GM21390 (cell line): Measurements from ENCODE around the gene P2RY12.
A peak's percentile ranks its signal among the peaks of the same experiment; 100 is the strongest.

Source experiments
- ATAC-seq: cut with Tn5 transposase; IDR thresholded peaks from one replicate; pipeline ENCODE4 v1.9.1; 2021; ENCODE audit not compliant: unreplicated experiment

P2RY12 gene

DNA sequence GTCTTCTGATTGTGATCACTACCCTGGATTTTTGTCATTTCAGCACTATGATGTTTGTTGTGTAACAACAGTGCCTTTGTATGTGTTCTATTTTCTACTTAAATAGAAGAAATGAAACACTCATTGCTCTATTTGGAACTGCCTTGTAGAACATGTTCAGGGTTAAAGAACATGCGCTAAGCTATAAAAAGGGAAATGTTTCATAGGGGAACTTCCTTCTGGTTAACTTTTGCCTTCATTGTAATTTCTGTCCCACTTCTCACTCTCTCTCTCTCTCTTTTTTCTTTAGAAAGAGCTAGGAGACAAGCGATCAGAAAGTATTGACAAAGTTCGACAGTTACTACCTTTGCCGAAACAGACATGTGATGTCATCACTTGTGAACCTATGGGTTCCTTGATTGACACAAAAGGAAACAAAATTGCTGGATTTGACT, at the start of gene P2RY12:
Gene P2RY12 (minus strand): TSS at position 13 of the 434 bp plus-strand sequence. CDS start 45,908 bp downstream, outside the sequence.
- ATAC-seq, result peak; percentile 41

DNA sequence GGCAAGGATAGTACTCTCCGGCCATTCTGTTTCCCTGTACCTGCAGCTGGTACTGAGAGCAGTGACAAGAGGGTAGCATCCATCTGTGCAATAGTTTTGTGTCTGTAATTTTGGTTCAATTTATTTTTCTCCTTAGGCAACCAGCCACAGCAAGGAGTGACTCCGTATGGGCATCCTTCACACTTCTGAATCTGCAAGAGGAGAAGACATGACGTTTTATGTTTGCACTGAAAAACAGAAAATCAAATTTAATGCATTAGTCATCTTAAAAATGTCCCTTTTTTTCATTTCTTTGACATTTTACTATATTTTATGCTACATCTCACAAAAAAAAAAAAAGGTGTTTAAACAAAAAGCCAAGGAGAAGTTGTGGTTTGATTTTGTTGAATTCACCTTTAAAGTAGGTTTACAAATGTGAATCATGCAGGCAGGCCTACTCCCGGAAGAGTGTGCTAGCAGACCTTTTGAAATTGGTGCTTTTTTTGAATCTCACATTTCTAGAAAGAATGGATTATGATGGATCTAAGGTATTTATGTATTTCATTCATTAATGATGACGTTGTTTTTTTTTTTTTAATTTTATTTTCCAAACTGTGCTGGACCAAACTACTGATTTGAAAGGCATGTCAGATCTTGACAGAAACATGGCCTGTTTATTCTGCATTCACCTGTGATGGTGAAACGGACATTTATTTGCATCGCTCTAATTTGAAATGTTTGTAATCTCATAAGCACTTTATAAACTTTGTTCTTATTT, 48.2 kb upstream of the P2RY12 start:
- no peak for ATAC-seq

DNA sequence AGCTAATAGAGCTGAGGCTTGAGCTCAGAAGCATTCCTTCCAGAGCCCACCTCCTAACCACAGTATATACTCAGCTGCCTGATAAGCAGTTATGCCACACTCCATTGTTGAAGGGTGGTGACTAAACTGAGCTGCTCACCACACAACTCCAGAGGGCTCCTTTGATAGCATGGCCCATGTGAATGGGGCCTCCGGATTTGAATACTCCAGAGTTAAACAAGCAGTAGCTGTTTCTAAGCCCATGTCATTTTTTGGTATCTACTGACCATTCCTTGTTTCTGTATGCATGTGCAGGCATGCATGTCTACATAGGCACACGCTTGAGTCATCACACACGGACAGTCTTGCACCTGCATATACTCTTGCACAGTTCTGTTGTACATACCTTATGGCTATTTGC, 47.4 kb upstream of the P2RY12 start:
- ATAC-seq, result no peak

DNA sequence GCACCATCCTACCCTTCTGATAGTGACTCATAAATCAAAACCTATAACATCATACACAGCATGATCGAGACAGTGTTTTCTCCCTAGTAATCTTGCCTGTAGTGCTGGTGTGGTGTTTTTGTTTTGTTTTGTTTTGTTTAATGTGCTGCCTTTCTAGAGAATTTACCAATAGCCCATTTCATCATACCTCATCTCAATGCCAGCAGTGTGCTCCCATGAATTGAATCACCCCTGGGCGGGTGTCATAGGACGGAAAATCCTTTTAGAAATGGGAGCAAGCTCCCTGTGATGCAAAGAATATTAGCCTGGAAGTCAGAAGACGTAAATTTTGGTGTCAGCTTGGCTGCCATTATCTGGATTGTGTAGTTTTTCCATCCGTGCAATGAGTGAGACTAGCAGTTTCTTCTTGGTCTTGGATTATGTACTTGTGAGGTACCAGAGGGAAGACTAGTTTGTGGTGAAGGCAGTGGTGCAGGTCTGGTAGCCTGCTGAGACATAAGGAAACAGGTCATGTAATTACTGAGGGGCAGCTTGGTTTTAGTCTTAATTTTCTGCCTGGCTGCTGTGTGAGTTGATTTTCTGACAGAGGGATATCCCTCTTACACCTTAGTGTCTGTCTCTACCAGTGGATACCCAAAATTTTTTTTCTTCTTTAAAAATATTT, 46.4 kb upstream of the P2RY12 start:
- no peak for ATAC-seq

DNA sequence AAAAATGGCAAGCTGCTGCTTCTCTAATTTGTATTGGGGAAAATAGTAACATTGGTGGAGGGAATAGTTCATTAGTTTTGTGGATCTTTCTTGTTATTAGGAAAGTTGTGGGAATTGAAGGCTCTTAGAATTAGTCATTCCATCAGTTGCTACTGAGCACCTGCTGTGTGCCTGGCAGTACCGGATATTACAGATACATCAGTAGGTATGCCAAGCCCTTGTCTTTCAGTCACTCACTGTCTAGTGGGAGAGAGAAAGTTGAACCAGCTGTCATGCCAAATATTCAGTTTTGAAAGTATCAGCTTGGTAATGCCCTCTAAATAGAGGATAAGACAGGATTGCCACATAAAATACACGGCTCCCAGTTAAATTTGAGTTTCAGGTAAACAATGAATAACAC, 43.8 kb upstream of the P2RY12 start:
- ATAC-seq, result no peak

GRCh38 chr3:151426341-151426657, 41.7 kb upstream of the P2RY12 start:
- peak; percentile 72 for ATAC-seq

- ATAC-seq, result peak; percentile 33
Measured at GRCh38 chr3:151425627-151426340, 41.2 kb upstream of the P2RY12 start.

DNA sequence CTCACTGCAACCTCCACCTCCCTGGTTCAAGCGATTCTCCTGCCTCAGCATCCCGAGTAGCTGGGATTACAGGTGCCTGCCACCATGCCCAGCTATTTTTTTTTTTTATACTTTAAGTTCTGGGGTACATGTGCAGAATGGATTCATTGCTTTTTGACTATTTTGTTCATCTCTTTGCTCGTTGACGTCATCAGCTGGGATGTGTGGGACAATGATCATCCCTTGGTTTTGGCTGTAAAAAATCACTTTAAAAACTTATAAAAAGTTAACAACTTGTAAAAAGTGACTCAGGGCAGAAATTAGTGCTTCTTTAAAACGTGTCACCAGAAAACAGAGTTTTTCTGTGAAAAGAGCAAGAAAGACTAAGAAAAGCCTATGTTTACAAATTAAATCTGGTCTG, 38.5 kb upstream of the P2RY12 start:
- no peak for ATAC-seq

DNA sequence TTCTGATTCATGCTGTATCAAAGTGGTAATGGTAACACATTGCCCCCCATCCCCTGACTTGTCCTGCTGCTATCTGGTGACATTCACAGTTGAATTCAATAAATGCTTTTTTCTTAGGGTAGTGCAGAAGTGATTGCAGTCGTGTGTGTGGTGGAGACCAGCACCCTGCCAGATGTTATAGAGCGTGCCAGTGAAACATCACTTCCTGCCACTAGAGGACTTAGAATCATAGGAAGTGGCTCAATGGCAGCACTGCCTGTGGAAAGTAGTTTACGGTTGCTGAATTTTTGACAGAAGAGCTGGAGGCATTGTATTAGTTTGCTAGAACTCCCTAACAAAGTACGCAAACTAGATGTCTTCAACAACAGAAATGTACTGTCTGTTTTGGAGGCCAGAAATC, 37.4 kb upstream of the P2RY12 start:
- ATAC-seq, result no peak

DNA sequence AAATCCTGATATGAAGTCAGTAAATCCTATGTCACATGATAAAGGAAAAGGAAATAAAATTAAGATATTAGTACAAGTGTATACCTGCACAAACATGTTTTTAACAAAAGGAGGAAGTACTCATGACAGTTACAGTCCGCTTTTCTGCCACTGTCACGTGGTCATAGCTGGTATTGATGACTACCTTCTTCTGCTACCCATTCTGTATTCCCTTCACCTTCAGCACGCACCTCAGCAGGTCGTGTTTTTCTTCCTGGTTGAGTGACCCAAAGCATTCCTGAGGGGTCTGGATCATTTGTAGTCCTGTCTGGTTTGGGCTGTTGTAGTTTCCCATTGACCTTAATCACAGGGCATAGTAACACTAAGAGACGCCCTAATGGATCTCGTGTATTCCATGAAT, 35.3 kb upstream of the P2RY12 start:
- no peak for ATAC-seq

GRCh38 chr3:151415289-151415688, 30.7 kb upstream of the P2RY12 start:
- no peak for ATAC-seq

DNA sequence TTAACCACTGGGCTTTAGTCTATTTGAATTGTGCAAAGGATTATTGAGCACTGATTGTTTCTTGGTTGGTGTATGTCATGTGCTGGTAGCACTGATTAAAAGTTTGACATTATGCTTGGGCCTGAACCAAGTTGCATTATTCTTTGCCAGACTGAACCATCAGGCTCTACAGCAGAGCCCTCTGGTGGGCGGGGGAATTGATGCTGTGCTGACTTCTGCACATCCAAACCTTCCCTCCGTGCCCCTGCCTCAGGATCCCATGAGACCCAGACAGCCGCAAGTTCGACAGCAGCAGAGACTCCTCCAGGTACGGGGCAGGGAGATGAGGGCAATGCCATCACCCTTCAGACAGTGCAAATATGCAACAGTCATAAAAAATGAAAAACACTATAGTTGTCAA, 28.4 kb upstream of the P2RY12 start:
- ATAC-seq, result no peak

GRCh38 chr3:151410891-151411559, 26.5 kb upstream of the P2RY12 start:
- ATAC-seq, result no peak

DNA sequence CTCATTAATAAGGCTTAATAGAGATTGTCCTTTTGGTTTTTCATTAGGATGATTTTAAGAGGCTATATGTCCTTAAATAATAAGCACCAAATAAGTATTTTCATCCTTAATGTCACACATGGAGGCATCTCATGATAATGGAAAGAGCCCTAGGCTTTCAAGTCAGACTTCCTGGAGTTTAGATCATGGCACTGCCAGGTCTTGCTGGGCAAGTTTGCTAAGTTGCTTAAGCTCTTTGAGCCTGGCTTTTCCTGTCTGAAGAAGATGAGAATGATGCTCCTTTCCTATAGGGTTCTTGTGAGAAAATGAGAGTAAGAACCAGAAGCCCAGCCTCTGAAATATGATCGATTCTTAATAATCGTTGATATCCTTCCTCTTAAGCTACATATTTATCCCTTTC, 23.4 kb upstream of the P2RY12 start:
- no peak for ATAC-seq

DNA sequence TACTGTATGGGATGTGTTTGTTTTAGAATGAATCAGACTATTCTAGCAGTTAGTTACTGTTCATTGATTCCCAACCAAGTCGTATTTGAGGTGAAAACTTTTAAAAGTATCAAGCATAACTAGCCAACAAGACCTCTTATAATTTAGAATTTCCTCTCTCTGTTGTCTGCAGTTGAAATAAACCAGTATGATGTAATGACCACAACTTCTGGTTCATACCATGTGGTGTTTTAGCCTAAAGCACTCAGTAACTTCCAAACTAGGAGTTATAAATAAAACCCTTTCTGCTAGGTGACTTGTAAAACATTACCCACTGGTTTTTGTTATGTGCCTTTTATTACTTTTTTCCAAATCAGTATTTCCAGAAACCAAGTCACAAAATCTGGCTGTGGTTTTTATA, 19.8 kb upstream of the P2RY12 start:
- no peak for ATAC-seq

DNA sequence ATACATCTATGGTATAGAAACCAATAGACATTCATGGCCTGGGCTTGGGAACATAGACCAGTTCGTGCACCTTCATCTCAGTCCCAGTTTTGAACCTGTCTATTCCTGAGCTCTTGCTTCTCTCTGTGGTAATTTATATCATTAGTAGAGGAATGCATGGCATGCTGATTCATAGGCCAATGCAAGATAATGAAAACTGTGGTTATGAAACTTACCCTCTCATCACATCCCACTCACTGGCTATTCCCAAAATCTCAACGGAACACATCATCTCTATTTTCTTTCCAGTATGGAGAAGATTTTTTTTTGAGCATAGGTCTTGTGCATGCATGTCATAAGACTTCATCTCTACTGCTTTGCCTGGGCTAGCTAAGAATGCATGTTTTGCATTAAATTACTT, 18.7 kb upstream of the P2RY12 start:
- no peak for ATAC-seq

DNA sequence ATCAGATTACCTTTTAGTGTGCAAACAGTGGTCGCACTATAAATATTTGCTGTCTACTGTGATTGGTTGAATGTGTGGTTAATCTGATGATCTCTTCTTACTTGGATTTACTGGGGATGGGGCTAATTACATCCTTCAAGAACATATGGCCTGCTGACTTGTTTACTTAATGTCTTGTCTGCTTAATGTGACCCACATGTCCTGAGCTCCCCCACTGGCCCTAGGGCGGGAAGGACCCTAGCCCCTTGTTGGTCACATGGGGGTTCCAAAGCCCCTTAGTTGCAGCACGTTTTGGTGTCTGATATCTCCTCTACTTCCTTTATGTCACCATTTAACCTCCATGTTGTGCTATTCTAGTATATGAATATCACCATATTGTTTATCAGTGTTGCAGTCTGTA, 17.8 kb upstream of the P2RY12 start:
- ATAC-seq, result no peak

DNA sequence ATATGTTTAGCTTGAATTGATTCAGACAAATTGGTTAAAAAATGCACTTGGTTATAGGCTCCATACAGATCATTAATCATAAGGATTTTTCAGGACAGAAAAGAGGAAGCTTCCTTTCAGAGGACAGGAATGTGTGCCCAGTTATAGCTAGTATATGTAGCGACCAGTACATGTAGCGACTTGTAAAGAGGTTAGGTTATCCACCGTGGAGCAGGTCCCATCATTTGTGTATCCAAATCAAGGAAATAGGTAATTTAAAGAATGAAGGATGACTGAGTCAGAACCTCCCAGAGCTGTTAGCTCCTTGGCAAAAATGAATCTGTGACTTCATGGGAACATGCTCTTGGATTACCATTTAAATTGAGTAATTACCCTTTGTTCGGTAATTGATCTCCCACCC, 15.8 kb upstream of the P2RY12 start:
- ATAC-seq, result no peak

DNA sequence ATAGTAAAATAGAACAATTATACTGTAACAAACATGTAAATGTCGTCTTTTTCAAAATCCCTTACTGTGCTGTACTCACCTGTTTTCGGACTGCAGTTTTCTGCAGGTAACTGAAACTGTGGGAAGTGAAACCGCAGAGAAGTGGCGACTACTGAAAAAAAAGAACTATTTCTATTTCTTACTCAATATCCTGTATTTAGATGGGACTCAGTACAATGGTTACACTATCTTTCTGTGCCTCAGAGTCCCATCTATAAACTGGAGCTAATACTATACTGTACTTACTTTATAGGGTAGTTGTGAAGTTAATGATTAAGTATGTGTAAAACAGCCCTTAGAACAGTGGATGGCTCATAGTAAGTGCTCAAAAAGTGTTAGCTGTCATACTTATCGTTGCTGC, 14.3 kb upstream of the P2RY12 start:
- no peak for ATAC-seq

DNA sequence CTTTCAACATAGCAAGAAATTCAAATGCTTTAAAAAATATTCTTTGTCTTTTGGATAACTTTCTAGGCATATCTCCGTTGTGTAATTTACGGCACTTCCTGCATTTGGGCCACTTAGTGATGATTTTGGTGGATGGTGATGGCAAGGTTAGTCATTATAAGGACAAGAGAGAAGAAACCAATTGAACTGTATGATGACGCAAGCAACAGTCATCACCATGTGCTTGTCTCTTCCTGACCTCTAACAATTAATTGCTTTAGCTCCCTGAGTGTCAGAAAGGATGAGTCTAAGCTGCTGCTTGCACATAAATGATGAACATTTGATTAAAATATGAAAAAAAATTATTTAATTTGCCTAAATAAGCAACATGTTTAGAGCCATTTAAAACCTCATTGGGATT, 11.3 kb upstream of the P2RY12 start:
- ATAC-seq, result no peak

GRCh38 chr3:151394611-151395010, 10.1 kb upstream of the P2RY12 start:
- ATAC-seq, result no peak

GRCh38 chr3:151393941-151394340, 9.4 kb upstream of the P2RY12 start:
- ATAC-seq, result no peak
